SH-SY5Y (cell line): ENCODE results near the gene KCNK5.

Experiments used
- GATA2 ChIP-seq: IDR thresholded peaks from 2 replicates; pipeline ENCODE4 v1.6.1; 2011; ENCODE audit warnings: mild to moderate bottlenecking, low read depth, low read length
- GATA3 ChIP-seq: IDR thresholded peaks from 2 replicates; pipeline ENCODE4 v1.6.1; 2011; ENCODE audit warnings: low read depth, mild to moderate bottlenecking, low read length, moderate library complexity

DNA sequence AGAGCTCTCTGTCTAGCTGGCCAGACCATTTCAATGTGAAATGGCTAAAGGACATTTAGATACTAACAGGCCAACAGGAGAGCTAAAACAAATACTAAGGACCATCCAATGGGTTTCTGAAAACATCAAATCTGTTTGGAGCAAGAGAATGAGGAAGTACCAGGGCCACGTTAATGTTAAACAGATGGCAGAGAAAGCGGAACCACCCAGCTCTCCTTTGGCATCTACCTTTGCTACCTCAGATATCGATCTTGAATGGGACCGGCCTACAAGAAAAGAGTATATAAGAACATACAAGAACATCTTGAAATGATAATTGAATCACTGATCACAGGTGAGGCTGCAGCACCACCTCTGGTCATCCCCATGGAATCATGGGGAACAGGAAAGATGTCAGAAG lies 31.8 kb downstream of the KCNK5 start:
- TF ChIP-seq GATA2 (peak; percentile 16; the same call in 1 of the 2 replicates), GATA3 (no peak)
